NT2/D1 (cell line): Measurements from ENCODE around the gene MCAT.

Experiments
- SUZ12 ChIP-seq: IDR thresholded peaks from 2 replicates; pipeline ENCODE4 v1.6.1; 2011; ENCODE audit not compliant: insufficient read length, insufficient read depth; ENCODE audit errors: extremely low read depth
- YY1 ChIP-seq: IDR thresholded peaks from 2 replicates; pipeline ENCODE4 v1.6.1; 2011; ENCODE audit not compliant: insufficient read length, insufficient read depth
- ZNF274 ChIP-seq: IDR thresholded peaks from 2 replicates; pipeline ENCODE4 v1.6.1; 2011; ENCODE audit warnings: mild to moderate bottlenecking, low read depth, low read length

DNA sequence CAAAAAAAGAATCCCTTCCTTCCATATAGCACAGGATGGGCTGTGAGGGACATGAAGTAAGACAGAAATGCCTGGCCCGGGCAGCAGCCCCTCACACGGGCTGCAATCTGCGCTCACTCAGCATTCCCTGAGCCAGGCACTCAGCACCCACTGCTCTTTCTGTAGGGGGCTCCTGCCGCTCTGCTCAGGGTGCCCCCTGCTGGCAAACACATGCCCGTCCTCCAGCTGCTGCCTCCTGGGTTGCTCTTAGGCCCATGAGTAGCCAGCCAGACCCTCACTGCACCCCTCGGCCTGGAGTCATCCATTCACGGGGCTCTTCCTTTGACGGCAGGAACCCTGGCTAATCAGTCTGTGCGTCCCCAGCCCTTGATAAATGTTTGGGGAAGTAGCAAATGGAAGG lies 6.9 kb downstream of the MCAT start:
- no peak for TF ChIP-seq ZNF274
- TF ChIP-seq YY1 = no peak
- TF ChIP-seq SUZ12 = no peak
